Measurements from ENCODE around the gene DNAJB13. TPM values are rescaled to one million over a fixed set of nuclear protein-coding genes. Genes with fewer than 3 reads are reported as not detected.

DNAJB13 gene
- total RNA-seq, 1 donor from 2014 or later, result 0.46 TPM

DNA sequence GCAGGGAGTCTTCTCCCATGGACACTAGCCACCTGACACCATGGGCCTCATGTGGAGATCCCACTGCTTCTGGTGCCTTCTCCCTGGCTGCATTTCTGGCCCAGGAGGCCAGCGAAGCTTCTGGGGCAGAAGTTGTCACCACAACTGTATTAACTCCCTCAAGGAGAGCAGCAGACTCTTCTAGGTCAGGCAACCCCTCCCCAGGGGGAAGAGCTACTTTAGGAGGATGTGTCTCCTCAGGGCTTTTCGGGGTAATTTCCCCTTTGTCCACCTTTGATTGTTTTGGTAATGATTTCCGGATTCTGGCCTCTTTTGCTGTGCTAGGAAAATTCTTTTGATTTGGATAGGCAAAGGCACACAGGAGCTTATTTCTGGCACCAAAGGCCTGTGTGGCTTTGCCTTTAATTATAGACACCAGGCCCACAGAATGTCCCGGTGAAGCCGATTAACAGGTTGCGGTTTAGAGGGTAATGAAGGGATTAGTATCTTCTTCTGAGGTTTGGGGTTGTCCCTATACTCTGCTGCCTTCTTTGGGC, 40.7 kb downstream of the DNAJB13 start:
- TF ChIP-seq, protein P1, sequence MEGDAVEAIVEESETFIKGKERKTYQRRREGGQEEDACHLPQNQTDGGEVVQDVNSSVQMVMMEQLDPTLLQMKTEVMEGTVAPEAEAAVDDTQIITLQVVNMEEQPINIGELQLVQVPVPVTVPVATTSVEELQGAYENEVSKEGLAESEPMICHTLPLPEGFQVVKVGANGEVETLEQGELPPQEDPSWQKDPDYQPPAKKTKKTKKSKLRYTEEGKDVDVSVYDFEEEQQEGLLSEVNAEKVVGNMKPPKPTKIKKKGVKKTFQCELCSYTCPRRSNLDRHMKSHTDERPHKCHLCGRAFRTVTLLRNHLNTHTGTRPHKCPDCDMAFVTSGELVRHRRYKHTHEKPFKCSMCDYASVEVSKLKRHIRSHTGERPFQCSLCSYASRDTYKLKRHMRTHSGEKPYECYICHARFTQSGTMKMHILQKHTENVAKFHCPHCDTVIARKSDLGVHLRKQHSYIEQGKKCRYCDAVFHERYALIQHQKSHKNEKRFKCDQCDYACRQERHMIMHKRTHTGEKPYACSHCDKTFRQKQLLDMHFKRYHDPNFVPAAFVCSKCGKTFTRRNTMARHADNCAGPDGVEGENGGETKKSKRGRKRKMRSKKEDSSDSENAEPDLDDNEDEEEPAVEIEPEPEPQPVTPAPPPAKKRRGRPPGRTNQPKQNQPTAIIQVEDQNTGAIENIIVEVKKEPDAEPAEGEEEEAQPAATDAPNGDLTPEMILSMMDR (conservative IDR thresholded peaks at IDR 0.05; ENCODE audit: low read depth, low read length), result no peak
- no peak for DNase-seq (ENCODE audit: low read depth)
- no peak overlapping the region for H3K4me3 ChIP-seq (ENCODE audit: low read depth, low read length)

DNA sequence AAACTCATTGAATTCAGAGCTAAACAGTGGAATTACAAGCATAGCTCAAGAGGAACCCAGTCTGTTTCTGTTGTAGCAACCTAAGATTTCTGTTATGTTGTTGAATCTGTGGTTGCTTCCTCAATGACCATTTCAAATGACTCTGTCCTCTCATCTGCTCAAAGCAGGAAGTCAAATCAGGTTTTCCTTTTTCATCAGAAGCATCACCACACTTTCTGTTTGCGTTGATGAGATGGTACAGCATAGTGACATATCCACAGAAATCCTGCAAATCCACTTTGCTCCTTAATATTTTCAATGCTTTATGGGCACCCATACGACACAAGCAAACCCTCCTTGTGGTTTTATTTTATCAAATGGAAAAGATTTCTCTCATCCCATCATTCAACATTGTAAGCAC, 44.4 kb downstream of the DNAJB13 start:
- H3K4me3 ChIP-seq (ENCODE audit: low read depth, low read length), result no peak overlapping the region
- no peak for DNase-seq (ENCODE audit: low read depth)
- TF ChIP-seq, protein P1 (conservative IDR thresholded peaks at IDR 0.05; ENCODE audit: low read depth, low read length), result no peak

DNA sequence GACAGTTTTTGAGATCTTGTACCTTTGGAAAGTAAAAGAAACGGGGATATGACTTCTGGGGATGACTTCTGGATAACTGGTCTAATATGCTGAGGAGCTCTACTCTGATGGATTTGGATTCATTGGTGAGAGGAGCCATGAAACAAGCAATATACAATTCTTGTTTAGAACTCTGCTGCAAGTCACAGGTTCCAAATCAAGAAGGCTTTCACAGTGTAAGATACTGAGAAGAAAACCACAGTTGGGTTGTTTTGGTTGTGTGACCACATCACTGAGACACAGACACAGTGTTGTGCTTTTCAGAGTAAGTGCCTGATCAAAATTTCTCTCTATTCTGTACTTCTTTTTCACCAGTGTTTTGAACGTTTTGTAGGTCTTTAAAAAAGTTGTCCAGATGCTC, 44.9 kb downstream of the DNAJB13 start:
- no peak overlapping the region for H3K4me3 ChIP-seq (ENCODE audit: low read depth, low read length)
- TF ChIP-seq, protein P1 (conservative IDR thresholded peaks at IDR 0.05; ENCODE audit: low read depth, low read length), result no peak
- no peak for DNase-seq (ENCODE audit: low read depth)

DNA sequence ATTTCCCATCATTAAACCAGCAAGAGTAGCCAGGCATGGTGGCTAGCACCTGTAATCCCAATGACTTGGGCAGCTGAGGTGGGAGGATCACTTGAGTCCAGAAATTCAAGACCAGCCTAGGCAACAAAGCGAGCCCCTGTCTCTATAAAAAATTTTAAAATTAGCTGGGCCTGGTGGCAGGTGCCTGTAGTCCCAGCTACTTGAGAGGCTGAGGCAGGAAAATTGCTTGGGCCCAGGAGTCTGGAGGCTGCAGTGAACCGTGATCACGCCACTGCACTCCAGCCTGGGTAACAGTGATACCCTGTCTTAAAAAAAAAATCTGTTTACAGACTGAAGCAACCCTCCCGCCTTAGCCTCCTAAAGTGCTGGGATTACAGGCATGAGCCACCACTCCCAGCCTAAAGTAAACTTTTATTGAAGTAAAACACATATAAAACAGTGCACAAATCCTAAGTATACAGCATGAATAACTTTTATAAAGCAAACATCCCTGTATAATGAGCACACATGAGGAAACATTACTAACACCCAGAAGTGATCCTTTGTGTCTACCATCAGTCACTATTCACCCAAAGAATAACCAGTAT, 45.4 kb downstream of the DNAJB13 start:
- no peak for DNase-seq (ENCODE audit: low read depth)

DNA sequence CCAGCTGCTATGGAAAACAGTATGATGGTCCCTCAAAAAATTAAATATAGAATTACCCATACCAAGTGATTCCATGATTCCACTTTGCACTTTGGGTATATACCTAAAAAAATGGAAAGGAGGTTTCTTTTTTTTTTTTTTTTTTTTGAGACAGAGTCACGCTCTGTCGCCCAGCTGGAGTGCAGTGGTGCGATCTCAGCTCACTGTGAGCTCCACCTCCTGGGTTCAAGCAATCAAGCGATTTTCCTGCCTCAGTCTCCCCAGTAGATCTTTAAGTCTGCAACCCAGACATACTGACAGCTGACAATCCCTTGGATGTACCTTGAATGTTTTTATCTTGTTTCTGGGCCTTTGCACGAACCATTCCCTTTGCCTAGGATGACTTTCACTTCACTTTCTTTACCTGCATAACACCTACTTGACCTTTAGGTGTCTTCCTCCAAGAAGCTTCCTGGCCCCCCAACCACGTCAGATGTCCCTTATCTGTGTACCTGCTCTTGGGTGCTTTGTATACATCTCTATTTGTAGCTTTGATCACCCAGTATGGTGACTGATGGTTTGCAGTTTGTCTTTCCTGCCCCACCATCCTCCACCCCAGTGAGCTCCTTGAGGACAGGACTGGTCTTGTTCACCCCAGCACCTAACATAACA, 46.4 kb downstream of the DNAJB13 start:
- TF ChIP-seq, protein P1 (conservative IDR thresholded peaks at IDR 0.05; ENCODE audit: low read depth, low read length), result no peak
- no peak for DNase-seq (ENCODE audit: low read depth)
- no peak overlapping the region for H3K4me3 ChIP-seq (ENCODE audit: low read depth, low read length)

More for the DNA sequence above, 45.4 kb downstream of the DNAJB13 start:
- no peak overlapping the region for H3K4me3 ChIP-seq (ENCODE audit: low read depth, low read length)
- TF ChIP-seq, protein P1 (conservative IDR thresholded peaks at IDR 0.05; ENCODE audit: low read depth, low read length), result no peak

DNA sequence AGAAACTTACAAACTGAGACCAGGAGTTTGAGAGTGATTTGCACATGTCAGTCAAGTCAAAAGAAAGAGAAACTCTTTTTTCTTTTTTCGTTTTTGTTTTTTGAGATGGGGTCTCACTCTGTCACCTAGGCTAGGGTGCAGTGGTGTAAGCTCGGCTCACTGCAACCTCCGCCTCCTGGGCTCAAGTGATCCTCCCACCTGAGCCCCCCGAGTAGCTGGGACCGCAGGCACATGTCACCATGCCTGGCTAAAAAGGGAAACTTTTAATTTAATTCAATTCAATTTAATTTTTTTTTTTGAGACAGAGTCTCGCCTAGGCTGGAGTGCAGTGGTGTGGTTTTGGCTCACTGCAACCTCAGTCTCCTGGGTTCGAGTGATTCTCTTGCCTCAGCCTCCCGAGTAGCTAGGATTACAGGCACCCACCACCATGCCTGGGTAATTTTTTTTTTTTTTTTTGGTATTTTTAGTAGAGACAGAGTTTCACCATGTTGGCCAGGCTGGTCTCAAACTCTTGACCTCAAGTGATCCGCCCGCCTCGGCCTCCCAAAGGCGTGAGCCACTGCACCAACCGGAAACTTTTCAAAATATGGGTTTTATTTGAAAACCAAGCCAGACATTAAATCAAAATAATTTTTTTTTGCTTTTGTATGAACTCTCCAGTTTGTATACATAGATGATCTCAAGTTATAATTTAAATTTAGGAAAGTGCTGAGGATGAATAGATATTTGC, 48.2 kb downstream of the DNAJB13 start:
- H3K4me3 ChIP-seq (ENCODE audit: low read depth, low read length), result no peak overlapping the region
- no peak for DNase-seq (ENCODE audit: low read depth)
- TF ChIP-seq, protein P1 (conservative IDR thresholded peaks at IDR 0.05; ENCODE audit: low read depth, low read length), result no peak
